H9 (cell line): ENCODE data around the gene SLC36A2. TPM values are rescaled to one million over a fixed set of nuclear protein-coding genes. Genes with fewer than 3 reads are reported as not detected.

Source experiments
- DNase-seq: peaks from one replicate; pipeline ENCODE4 v3.0.0-alpha.2; 2017
- H2AFZ ChIP-seq: one replicate; pipeline ENCODE4 v1.6.1; 2013; ENCODE audit warnings: mild to moderate bottlenecking, low read length, control low read depth, moderate library complexity
- H2AK5ac ChIP-seq: 2 replicates; pipeline ENCODE4 v1.6.1; 2013; ENCODE audit warnings: low read length, control low read depth, mixed read lengths; ENCODE audit not compliant: insufficient read length
- H2BK120ac ChIP-seq: one replicate; pipeline ENCODE4 v1.6.1; 2013; ENCODE audit warnings: low read depth, mild to moderate bottlenecking, low read length, control low read depth, inconsistent platforms; ENCODE audit not compliant: poor library complexity, severe bottlenecking
- H2BK12ac ChIP-seq: 2 replicates; pipeline ENCODE4 v1.6.1; 2013; ENCODE audit warnings: low read length, control low read depth, mixed read lengths, low read depth; ENCODE audit not compliant: insufficient read length
- H2BK15ac ChIP-seq: 2 replicates; pipeline ENCODE4 v1.6.1; 2013; ENCODE audit warnings: low read depth, low read length, control low read depth
- H2BK20ac ChIP-seq: one replicate; pipeline ENCODE4 v1.6.1; 2013; ENCODE audit warnings: low read depth, mild to moderate bottlenecking, low read length, control low read depth, inconsistent platforms; ENCODE audit not compliant: poor library complexity, severe bottlenecking
- H2BK5ac ChIP-seq: 2 replicates; pipeline ENCODE4 v1.6.1; 2013; ENCODE audit warnings: low read length, control low read depth, mixed read lengths; ENCODE audit not compliant: insufficient read length
- H3K14ac ChIP-seq: 2 replicates; pipeline ENCODE4 v1.6.1; 2013; ENCODE audit warnings: low read length, control low read depth; ENCODE audit not compliant: insufficient read depth
- H3K18ac ChIP-seq: 2 replicates; pipeline ENCODE4 v1.6.1; 2013; ENCODE audit warnings: low read depth, mild to moderate bottlenecking, mixed read lengths, low read length, control low read depth; ENCODE audit not compliant: insufficient read length
- H3K23ac ChIP-seq: 2 replicates; pipeline ENCODE4 v1.6.1; 2013; ENCODE audit warnings: low read length, control low read depth, mixed read lengths, low read depth; ENCODE audit not compliant: insufficient read length
- H3K23me2 ChIP-seq: 2 replicates; pipeline ENCODE4 v1.6.1; 2013; ENCODE audit warnings: low read depth, mild to moderate bottlenecking, mixed read lengths, low read length, control low read depth; ENCODE audit not compliant: insufficient read length, poor library complexity, severe bottlenecking
- H3K27ac ChIP-seq: 2 replicates; pipeline ENCODE4 v1.5.1; 2013; ENCODE audit warnings: low read length, control low read depth, mixed read lengths, low read depth; ENCODE audit not compliant: insufficient read length
- H3K27me3 ChIP-seq: 2 replicates; pipeline ENCODE4 v1.6.1; 2013; ENCODE audit warnings: low read length, control low read depth, inconsistent platforms; ENCODE audit not compliant: insufficient read depth
- H3K4ac ChIP-seq: 2 replicates; pipeline ENCODE4 v1.6.1; 2013; ENCODE audit warnings: low read depth, mild to moderate bottlenecking, control low read depth, inconsistent platforms, low read length, moderate library complexity
- H3K4me1 ChIP-seq: 2 replicates; pipeline ENCODE4 v1.6.1; 2013; ENCODE audit warnings: low read length, control low read depth, inconsistent platforms; ENCODE audit not compliant: insufficient read depth
- H3K4me2 ChIP-seq: 2 replicates; pipeline ENCODE4 v1.6.1; 2013; ENCODE audit warnings: low read length, control low read depth, mixed read lengths; ENCODE audit not compliant: insufficient read length, insufficient read depth
- H3K56ac ChIP-seq: 2 replicates; pipeline ENCODE4 v1.6.1; 2013; ENCODE audit warnings: low read depth, mild to moderate bottlenecking, mixed read lengths, low read length, control low read depth; ENCODE audit not compliant: insufficient read length
- H3K79me1 ChIP-seq: 2 replicates; pipeline ENCODE4 v1.6.1; 2013; ENCODE audit warnings: low read depth, mild to moderate bottlenecking, moderate library complexity, low read length, control low read depth, inconsistent platforms; ENCODE audit not compliant: insufficient read depth, poor library complexity, severe bottlenecking
- H3K79me2 ChIP-seq: 2 replicates; pipeline ENCODE4 v1.6.1; 2013; ENCODE audit warnings: low read length, control low read depth, inconsistent platforms; ENCODE audit not compliant: insufficient read depth
- H3K9ac ChIP-seq: 2 replicates; pipeline ENCODE4 v1.6.1; 2013; ENCODE audit warnings: low read length, control low read depth, mixed read lengths; ENCODE audit not compliant: insufficient read length; ENCODE audit errors: extremely low read depth
- H3K9me3 ChIP-seq: one replicate; pipeline ENCODE4 v1.6.1; 2013; ENCODE audit warnings: low read depth, low read length, inconsistent platforms; ENCODE audit not compliant: control insufficient read depth
- H3T11ph ChIP-seq: one replicate; pipeline ENCODE4 v1.6.1; 2013; ENCODE audit warnings: mild to moderate bottlenecking, low read length, control low read depth, inconsistent platforms
- H4K20me1 ChIP-seq: one replicate; pipeline ENCODE4 v1.6.1; 2013; ENCODE audit not compliant: control insufficient read depth, insufficient read length, insufficient read depth
- H4K5ac ChIP-seq: 2 replicates; pipeline ENCODE4 v1.6.1; 2013; ENCODE audit warnings: low read depth, mild to moderate bottlenecking, mixed read lengths, low read length, control low read depth; ENCODE audit not compliant: insufficient read length
- H4K8ac ChIP-seq: replicated peaks from 2 replicates; pipeline ENCODE4 v1.6.1; 2013; ENCODE audit warnings: low read length, control low read depth, mixed read lengths, low read depth; ENCODE audit not compliant: insufficient read length
- H4K91ac ChIP-seq: 2 replicates; pipeline ENCODE4 v1.6.1; 2013; ENCODE audit warnings: low read depth, mild to moderate bottlenecking, moderate library complexity, mixed read lengths, low read length, control low read depth; ENCODE audit not compliant: insufficient read length
- H3K27ac Mint-ChIP-seq, 3 experiments: 2 replicates in 2 of 3; 3 replicates in 1 of 3; pipeline ENCODE4 v1.8.0; 2020 to 2021; ENCODE audit warnings: mixed read lengths in 3 of 3, mild to moderate bottlenecking in 1 of 3, moderate library complexity in 1 of 3
- H3K27me3 Mint-ChIP-seq: 2 replicates; pipeline ENCODE4 v1.8.0; 2021; ENCODE audit warnings: low read depth, mild to moderate bottlenecking, moderate library complexity, mixed read lengths
- H3K36me3 Mint-ChIP-seq, 3 experiments: 2 replicates in 2 of 3; 3 replicates in 1 of 3; pipeline ENCODE4 v1.8.0; 2020 to 2021; ENCODE audit warnings: low read depth in 3 of 3, mixed read lengths in 3 of 3; ENCODE audit not compliant: insufficient read depth in 1 of 3
- H3K4me1 Mint-ChIP-seq, 2 experiments: 2 replicates each; pipeline ENCODE4 v1.8.0; 2020; ENCODE audit warnings: mixed read lengths in 2 of 2
- H3K4me3 Mint-ChIP-seq, 2 experiments: 2 replicates in 1 of 2; 3 replicates in 1 of 2; pipeline ENCODE4 v1.8.0; 2020 to 2021; ENCODE audit warnings: mild to moderate bottlenecking in 2 of 2, mixed read lengths in 2 of 2, moderate library complexity in 1 of 2
- H3K9me3 Mint-ChIP-seq, 2 experiments: 2 replicates in 1 of 2; 3 replicates in 1 of 2; pipeline ENCODE4 v1.8.0; 2020; ENCODE audit warnings: mild to moderate bottlenecking in 2 of 2, mixed read lengths in 2 of 2, moderate library complexity in 1 of 2
- total RNA-seq: library from RNA; stranded (reverse); gene quantifications from 2 replicates; pipeline ENCODE4 v1.2.1, GENCODE V29; 2021
- TF ChIP-seq, protein P1 (sequence below): fragments of 200-600 bp; sonication (generic); conservative IDR thresholded peaks from 3 replicates; pipeline ENCODE4 v1.8.0; 2021; ENCODE audit warnings: antibody characterized with exemption, mild to moderate bottlenecking

The SLC36A2 gene
- total RNA-seq, 1 experiment from 2014 or later, result 0.15 TPM

- Histone ChIP-seq H4K20me1 (no peaks in the 10 kb centered on the region), H2BK20ac (no peak overlapping the region), H3K23me2 (no peaks in the 10 kb centered on the region), H3K27me3 (no peaks in the 10 kb centered on the region), H2BK5ac (no peak overlapping the region), H3K9me3 (peaks cover 7% of the 10 kb centered on the region), H2AK5ac (no peak overlapping the region), H3K56ac (no peak overlapping the region), H4K5ac (no peak overlapping the region), H3K4me2 (no peak overlapping the region), H2AFZ (no peak overlapping the region), H3K27ac (no peak overlapping the region), H4K8ac (no peak overlapping the region), H3K79me1 (no peaks in the 10 kb centered on the region), H2BK120ac (no peak overlapping the region), H3K4ac (no peak overlapping the region), H3K18ac (no peak overlapping the region), H3K9ac (no peak overlapping the region), H3K4me1 (0 out of 2 replicates have a peak, but pooled peaks cover 2% of the 10 kb centered on the region), H3K14ac (no peak overlapping the region), H3K79me2 (no peaks in the 10 kb centered on the region), H3K23ac (no peak overlapping the region), H4K91ac (no peak overlapping the region), H3T11ph (no peak overlapping the region), H2BK15ac (no peak overlapping the region), H2BK12ac (no peak overlapping the region)
- Mint-ChIP-seq H3K4me3 (no peak overlapping the region), H3K9me3 (peaks cover 45 to 50% of the 10 kb centered on the region in 2 experiments), H3K27ac (no peak overlapping the region), H3K36me3 (peaks cover 20 to 60% (median 35%) of the 10 kb centered on the region in 3 experiments), H3K4me1 (peaks cover 22 to 24% of the 10 kb centered on the region in 2 experiments), H3K27me3 (peaks cover 5% of the 10 kb centered on the region)
- TF ChIP-seq, protein P1, sequence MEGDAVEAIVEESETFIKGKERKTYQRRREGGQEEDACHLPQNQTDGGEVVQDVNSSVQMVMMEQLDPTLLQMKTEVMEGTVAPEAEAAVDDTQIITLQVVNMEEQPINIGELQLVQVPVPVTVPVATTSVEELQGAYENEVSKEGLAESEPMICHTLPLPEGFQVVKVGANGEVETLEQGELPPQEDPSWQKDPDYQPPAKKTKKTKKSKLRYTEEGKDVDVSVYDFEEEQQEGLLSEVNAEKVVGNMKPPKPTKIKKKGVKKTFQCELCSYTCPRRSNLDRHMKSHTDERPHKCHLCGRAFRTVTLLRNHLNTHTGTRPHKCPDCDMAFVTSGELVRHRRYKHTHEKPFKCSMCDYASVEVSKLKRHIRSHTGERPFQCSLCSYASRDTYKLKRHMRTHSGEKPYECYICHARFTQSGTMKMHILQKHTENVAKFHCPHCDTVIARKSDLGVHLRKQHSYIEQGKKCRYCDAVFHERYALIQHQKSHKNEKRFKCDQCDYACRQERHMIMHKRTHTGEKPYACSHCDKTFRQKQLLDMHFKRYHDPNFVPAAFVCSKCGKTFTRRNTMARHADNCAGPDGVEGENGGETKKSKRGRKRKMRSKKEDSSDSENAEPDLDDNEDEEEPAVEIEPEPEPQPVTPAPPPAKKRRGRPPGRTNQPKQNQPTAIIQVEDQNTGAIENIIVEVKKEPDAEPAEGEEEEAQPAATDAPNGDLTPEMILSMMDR, result no peak
- no peak for DNase-seq
These were observed 16.3 kb upstream of the SLC36A2 start for GRCh38 chr5:151363673-151364072.
